Measurements from ENCODE around the gene BPNT1.
"Not testable (repeated sequence)": the region's sequence is repeated elsewhere in the genome, so short reads cannot be mapped to it uniquely, and the experiment has no call there.

Gene BPNT1

GRCh38 chr1:220089650-220090556 lies at the start of gene BPNT1:
TSS of gene BPNT1 (minus strand) at chr1:220089788. CDS start at chr1:220079846, 9,942 bp downstream.
- in situ Hi-C loops (cut with MboI; ENCODE audit: low sequenced_read_pairs) = no loop called here

GRCh38 chr1:220137019-220137786 lies 47.6 kb upstream of the BPNT1 start:
- in situ Hi-C loops (cut with MboI; ENCODE audit: low sequenced_read_pairs) = no loop called here

- in situ Hi-C loops (cut with MboI; ENCODE audit: low sequenced_read_pairs) = no loop called here
Measured at GRCh38 chr1:220135755-220136154, 46.2 kb upstream of the BPNT1 start.

GRCh38 chr1:220129479-220130210 lies 40.1 kb upstream of the BPNT1 start:
- in situ Hi-C loops (cut with MboI; ENCODE audit: low sequenced_read_pairs) = no loop called here

- in situ Hi-C loops (cut with MboI; ENCODE audit: low sequenced_read_pairs) = no loop called here
Measured at GRCh38 chr1:220127076-220127475, 37.5 kb upstream of the BPNT1 start.

- in situ Hi-C loops (cut with MboI; ENCODE audit: low sequenced_read_pairs) = no loop called here
Measured at GRCh38 chr1:220124542-220124941, 35.0 kb upstream of the BPNT1 start.

GRCh38 chr1:220123889-220124288 lies 34.3 kb upstream of the BPNT1 start:
- in situ Hi-C loops (cut with MboI; ENCODE audit: low sequenced_read_pairs) = no loop called here

GRCh38 chr1:220123066-220123465 lies 33.5 kb upstream of the BPNT1 start:
- in situ Hi-C loops (cut with MboI; ENCODE audit: low sequenced_read_pairs) = no loop called here

GRCh38 chr1:220121791-220122530 lies 32.4 kb upstream of the BPNT1 start:
- in situ Hi-C loops (cut with MboI; ENCODE audit: low sequenced_read_pairs) = no loop called here

GRCh38 chr1:220119043-220119512 lies 29.5 kb upstream of the BPNT1 start:
- in situ Hi-C loops (cut with MboI; ENCODE audit: low sequenced_read_pairs) = no loop called here

GRCh38 chr1:220113136-220113695 lies 23.6 kb upstream of the BPNT1 start:
- in situ Hi-C loops (cut with MboI; ENCODE audit: low sequenced_read_pairs) = no loop called here

- in situ Hi-C loops (cut with MboI; ENCODE audit: low sequenced_read_pairs) = not testable (repeated sequence)
Measured at GRCh38 chr1:220112600-220112999, 23.0 kb upstream of the BPNT1 start.

GRCh38 chr1:220110473-220110872 lies 20.9 kb upstream of the BPNT1 start:
- in situ Hi-C loops (cut with MboI; ENCODE audit: low sequenced_read_pairs) = not testable (repeated sequence)

GRCh38 chr1:220099826-220100225 lies 10.2 kb upstream of the BPNT1 start:
- in situ Hi-C loops (cut with MboI; ENCODE audit: low sequenced_read_pairs) = no loop called here

- in situ Hi-C loops (cut with MboI; ENCODE audit: low sequenced_read_pairs) = no loop called here
Measured at GRCh38 chr1:220094016-220094911, 4.7 kb upstream of the BPNT1 start, which contains the start of gene IARS2. TSS of gene IARS2 (plus strand) at chr1:220094132. CDS start at chr1:220094217, 85 bp downstream.

- in situ Hi-C loops (cut with MboI; ENCODE audit: low sequenced_read_pairs) = no loop called here
Measured at GRCh38 chr1:220093361-220094015, 3.9 kb upstream of the BPNT1 start.

- in situ Hi-C loops (cut with MboI; ENCODE audit: low sequenced_read_pairs) = no loop called here
Measured at GRCh38 chr1:220092694-220093093, 3.1 kb upstream of the BPNT1 start.

- in situ Hi-C loops (cut with MboI; ENCODE audit: low sequenced_read_pairs) = not testable (repeated sequence)
Measured at GRCh38 chr1:220086261-220086686, 3.3 kb downstream of the BPNT1 start.
